Gastrocnemius medialis (tissue), 4 donors: ENCODE measurements around the gene RHPN2.

Experiments
- CTCF ChIP-seq, 5 experiments: fragments of 450-650 bp in 3 of 5; fragments of 200-600 bp in 2 of 5; sonication (generic) in 2 of 5; IDR thresholded peaks in 4 of 5; conservative IDR thresholded peaks in 1 of 5; 1 replicate in 4 of 5; 2 replicates in 1 of 5; pipeline ENCODE4 v1.5.1; 2016 to 2019; ENCODE audit warnings: antibody characterized with exemption in 5 of 5, mild to moderate bottlenecking in 3 of 5, moderate library complexity in 3 of 5
- POLR2A ChIP-seq, 2 donors: fragments of 450-650 bp; IDR thresholded peaks; one replicate each; pipeline ENCODE4 v1.6.1; 2017; ENCODE audit warnings: antibody characterized with exemption in 2 of 2, mild to moderate bottlenecking in 2 of 2, moderate library complexity in 2 of 2

DNA sequence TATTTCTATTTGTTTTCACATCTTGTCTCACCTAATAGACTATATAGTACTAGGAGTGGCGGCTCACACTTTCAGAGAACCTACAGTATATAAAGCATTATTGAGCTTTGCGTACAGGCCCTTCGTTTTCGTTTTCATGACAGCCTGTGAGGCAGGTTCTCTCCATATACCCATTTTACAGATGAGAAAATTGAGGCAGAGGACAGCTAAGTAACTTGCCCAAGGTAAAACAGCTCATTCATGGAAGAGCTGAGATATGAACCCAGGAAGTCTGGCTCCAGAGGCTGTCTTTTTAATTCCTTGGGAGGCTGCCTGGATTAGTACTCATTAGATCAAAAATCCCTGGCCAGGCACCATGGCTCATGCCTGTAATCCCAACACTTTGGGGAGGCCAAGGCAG is 63.8 kb downstream of the RHPN2 start:
- no peak for TF ChIP-seq CTCF (IDR thresholded peaks at IDR 0.05 in 4 of 5, conservative IDR thresholded peaks at IDR 0.05 in 1 of 5)
- TF ChIP-seq POLR2A (IDR thresholded peaks at IDR 0.05): no peak
